Panc1 (cell line): ENCODE data around the gene TMEM62. TPM values are rescaled to one million over a fixed set of nuclear protein-coding genes. Genes with fewer than 3 reads are reported as not detected.
A peak's percentile ranks its signal among the peaks of the same experiment; 100 is the strongest.

ENCODE experiments used
- ATAC-seq: fragments of 200-7000 bp; cut with Tn5 transposase; 2 replicates; pipeline ENCODE4 v1.9.1; 2020; ENCODE audit warnings: mild to moderate bottlenecking, moderate library complexity
- BruUV-seq: library from RNA; stranded (reverse); fragments of 400-500 nt; replicated peaks from 2 replicates; lab custom pipeline; 2021; lab: Mats Ljungman, UMichigan
- CTCF ChIA-PET: fragments of 300-600 bp; sonication (Branson Sonifier 250); formaldehyde crosslinking; loops from one replicate; lab custom pipeline; 2022; ENCODE audit warnings: antibody characterized with exemption; lab: Charles Lee
- POLR2A ChIA-PET: fragments of 300-600 bp; sonication (Branson Sonifier 250); formaldehyde crosslinking; loops from one replicate; lab custom pipeline; 2022; ENCODE audit warnings: antibody characterized with exemption; lab: Charles Lee
- DNase-seq: peaks from one replicate; pipeline ENCODE4 v3.0.0-alpha.2; 2010; ENCODE audit warnings: low read depth, low spot score
- H3K27ac ChIP-seq: 2 replicates; pipeline ENCODE4 v1.5.1; 2011; ENCODE audit warnings: mild to moderate bottlenecking, low read length, inconsistent platforms
- H3K27me3 ChIP-seq: fragments of 200-500 bp; sonication (Bioruptor generic); 2 replicates; pipeline ENCODE4 v1.6.0; 2014; ENCODE audit warnings: low read length, inconsistent platforms; ENCODE audit not compliant: control insufficient read depth, insufficient read depth
- H3K36me3 ChIP-seq: fragments of 200-500 bp; sonication (Bioruptor generic); 2 replicates; pipeline ENCODE4 v1.5.1; 2014; ENCODE audit warnings: inconsistent platforms, mild to moderate bottlenecking, low read length, moderate library complexity; ENCODE audit not compliant: control insufficient read depth, insufficient read depth
- H3K4me1 ChIP-seq: 2 replicates; pipeline ENCODE4 v1.5.1; 2011; ENCODE audit warnings: inconsistent platforms, mild to moderate bottlenecking, low read length, moderate library complexity; ENCODE audit not compliant: control insufficient read depth, insufficient read depth
- H3K4me3 ChIP-seq, 2 experiments: 2 replicates each; pipeline ENCODE4 v1.5.1; 2011 to 2012; ENCODE audit warnings: low read depth in 2 of 2, low read length in 2 of 2, mild to moderate bottlenecking in 2 of 2, inconsistent platforms in 1 of 2, moderate library complexity in 1 of 2
- H3K9me3 ChIP-seq: fragments of 200-500 bp; sonication (Bioruptor generic); 2 replicates; pipeline ENCODE4 v1.5.1; 2014; ENCODE audit warnings: low read depth, mild to moderate bottlenecking, inconsistent platforms, low read length, moderate library complexity; ENCODE audit not compliant: control insufficient read depth, insufficient read depth
- POLR2AphosphoS5 ChIP-seq: IDR thresholded peaks from 2 replicates; pipeline ENCODE4 v1.6.1; 2012; ENCODE audit warnings: mild to moderate bottlenecking, low read depth, low read length, moderate library complexity
- SIN3A ChIP-seq: IDR thresholded peaks from 2 replicates; pipeline ENCODE4 v1.6.1; 2012; ENCODE audit warnings: low read depth, mild to moderate bottlenecking, low read length, moderate library complexity, borderline replicate concordance; ENCODE audit not compliant: insufficient read depth
- TCF7L2 ChIP-seq: IDR thresholded peaks from 2 replicates; pipeline ENCODE4 v1.6.1; 2011; ENCODE audit warnings: mild to moderate bottlenecking, low read depth, low read length, inconsistent platforms
- in situ Hi-C: cut with HindIII; loops from 2 replicates; pipeline ENCODE4 v1.10.0; 2016; ENCODE audit warnings: low sequenced_read_pairs, low pct_unique_long_range_greater_than_20kb
- intact Hi-C: fragments of 100-400 bp; cut with micrococcal nuclease; formaldehyde crosslinking; loops from one replicate; pipeline ENCODE4 v1.10.0; 2022; ENCODE audit not compliant: unreplicated experiment
- total RNA-seq: library from RNA; stranded (reverse); gene quantifications from one replicate; pipeline ENCODE4 v1.2.1, GENCODE V29; 2021; ENCODE audit not compliant: unreplicated experiment
- TF ChIP-seq, protein P1 (sequence below), 2 experiments: IDR thresholded peaks; 2 replicates each; pipeline ENCODE4 v1.6.1; 2011 to 2012; ENCODE audit warnings: low read depth in 2 of 2, control low read depth in 1 of 2, low read length in 1 of 2, mild to moderate bottlenecking in 1 of 2, moderate library complexity in 1 of 2; ENCODE audit not compliant: insufficient read depth in 1 of 2
- TF ChIP-seq, protein P2 (sequence below): fragments of 450-650 bp; IDR thresholded peaks from 2 replicates; pipeline ENCODE4 v1.5.1; 2017; ENCODE audit warnings: mild to moderate bottlenecking

Gene TMEM62
- total RNA-seq, 1 experiment from 2014 or later = 20.4 TPM

DNA sequence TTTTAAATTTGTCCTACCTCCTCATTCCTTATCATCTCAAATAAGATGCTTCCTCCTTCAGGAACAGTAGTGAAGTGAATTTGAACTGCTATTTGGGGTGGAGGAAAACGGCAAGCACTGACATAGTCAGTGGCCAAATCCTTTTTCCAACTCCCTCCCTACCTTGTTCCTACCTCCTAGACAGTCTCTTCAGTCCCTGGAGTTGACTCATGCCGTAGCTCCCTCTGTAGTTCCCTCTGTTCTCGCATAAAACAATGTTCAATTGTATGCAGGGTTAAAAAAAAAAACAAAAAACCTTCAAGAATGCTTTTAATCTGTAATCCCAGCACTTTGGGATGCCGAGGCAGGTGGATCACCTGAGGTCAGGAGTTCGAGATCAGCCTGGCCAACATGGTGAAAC is 29.0 kb upstream of the TMEM62 start:
- DNase-seq (no peak), ATAC-seq (no peak)
- intact Hi-C loops = no loop called here

DNA sequence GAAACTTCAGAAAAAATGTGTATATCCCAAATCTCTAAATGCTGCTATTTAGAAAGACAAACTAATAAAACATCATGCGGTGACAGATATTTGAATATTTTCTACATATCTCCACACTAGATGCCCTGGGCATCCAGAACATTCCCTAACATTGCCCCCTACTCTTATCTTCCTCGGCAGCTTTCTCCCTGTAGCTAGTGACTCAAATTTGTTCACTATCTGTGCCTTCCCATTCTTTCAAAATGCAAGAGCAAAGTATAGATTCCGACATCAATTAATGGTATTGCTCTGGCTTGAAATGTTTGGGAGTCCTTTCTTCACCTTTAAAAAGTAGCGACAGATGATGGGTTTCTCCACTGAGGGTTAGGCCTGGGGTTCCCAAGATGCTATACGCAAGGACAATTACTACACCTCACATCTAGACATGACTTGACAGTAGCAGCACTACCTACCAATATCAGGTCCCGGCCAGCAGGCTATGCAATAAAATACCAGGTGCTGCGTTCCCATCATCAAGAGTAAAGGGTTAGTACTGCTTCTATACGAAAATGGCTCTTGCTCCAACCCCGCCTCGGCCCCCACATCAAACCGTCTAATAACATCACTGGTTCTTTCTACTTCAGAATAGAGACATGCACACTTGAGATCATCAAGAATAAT is 28.2 kb upstream of the TMEM62 start:
- Histone ChIP-seq H3K9me3 (no peaks in the 10 kb centered on the region), H3K4me3 (peak overlapping the region; percentile 85 to 88), H3K27ac (peak overlapping the region; percentile 95), H3K27me3 (no peaks in the 10 kb centered on the region), H3K4me1 (peaks cover 13% of the 10 kb centered on the region), H3K36me3 (no peaks in the 10 kb centered on the region; the same call in 1 of the 2 replicates)
- POLR2A ChIA-PET = no interaction called here
- TF ChIP-seq SIN3A (no peak), TCF7L2 (no peak), POLR2AphosphoS5 (no peak)
- TF ChIP-seq, protein P1, sequence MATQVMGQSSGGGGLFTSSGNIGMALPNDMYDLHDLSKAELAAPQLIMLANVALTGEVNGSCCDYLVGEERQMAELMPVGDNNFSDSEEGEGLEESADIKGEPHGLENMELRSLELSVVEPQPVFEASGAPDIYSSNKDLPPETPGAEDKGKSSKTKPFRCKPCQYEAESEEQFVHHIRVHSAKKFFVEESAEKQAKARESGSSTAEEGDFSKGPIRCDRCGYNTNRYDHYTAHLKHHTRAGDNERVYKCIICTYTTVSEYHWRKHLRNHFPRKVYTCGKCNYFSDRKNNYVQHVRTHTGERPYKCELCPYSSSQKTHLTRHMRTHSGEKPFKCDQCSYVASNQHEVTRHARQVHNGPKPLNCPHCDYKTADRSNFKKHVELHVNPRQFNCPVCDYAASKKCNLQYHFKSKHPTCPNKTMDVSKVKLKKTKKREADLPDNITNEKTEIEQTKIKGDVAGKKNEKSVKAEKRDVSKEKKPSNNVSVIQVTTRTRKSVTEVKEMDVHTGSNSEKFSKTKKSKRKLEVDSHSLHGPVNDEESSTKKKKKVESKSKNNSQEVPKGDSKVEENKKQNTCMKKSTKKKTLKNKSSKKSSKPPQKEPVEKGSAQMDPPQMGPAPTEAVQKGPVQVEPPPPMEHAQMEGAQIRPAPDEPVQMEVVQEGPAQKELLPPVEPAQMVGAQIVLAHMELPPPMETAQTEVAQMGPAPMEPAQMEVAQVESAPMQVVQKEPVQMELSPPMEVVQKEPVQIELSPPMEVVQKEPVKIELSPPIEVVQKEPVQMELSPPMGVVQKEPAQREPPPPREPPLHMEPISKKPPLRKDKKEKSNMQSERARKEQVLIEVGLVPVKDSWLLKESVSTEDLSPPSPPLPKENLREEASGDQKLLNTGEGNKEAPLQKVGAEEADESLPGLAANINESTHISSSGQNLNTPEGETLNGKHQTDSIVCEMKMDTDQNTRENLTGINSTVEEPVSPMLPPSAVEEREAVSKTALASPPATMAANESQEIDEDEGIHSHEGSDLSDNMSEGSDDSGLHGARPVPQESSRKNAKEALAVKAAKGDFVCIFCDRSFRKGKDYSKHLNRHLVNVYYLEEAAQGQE (IDR thresholded peaks at IDR 0.05; ENCODE audit: insufficient read depth in 1 of 2, low read depth in 2 of 2, low read length in 1 of 2) = no peak
- in situ Hi-C loops = no loop called here
- TSS peak; percentile 87 for BruUV-seq
- intact Hi-C loops = no loop called here
- ATAC-seq = peak; percentile 57
- no peak for DNase-seq
- CTCF ChIA-PET = no interaction called here

More for the DNA sequence above, 29.0 kb upstream of the TMEM62 start:
- peak overlapping the region; percentile 85 to 88 for H3K4me3 ChIP-seq
- H3K27me3 ChIP-seq = no peaks in the 10 kb centered on the region
- H3K4me1 ChIP-seq = peaks cover 13% of the 10 kb centered on the region
- no peaks in the 10 kb centered on the region; the same call in 1 of the 2 replicates for H3K36me3 ChIP-seq
- H3K9me3 ChIP-seq = no peaks in the 10 kb centered on the region
- H3K27ac ChIP-seq = peak overlapping the region; percentile 3; the same call in 1 of the 2 replicates
- no peak for TF ChIP-seq SIN3A
- no TSS peak for BruUV-seq
- POLR2A ChIA-PET = no interaction called here
- in situ Hi-C loops = no loop called here
- CTCF ChIA-PET = interaction anchor here (0.6 kb wide), 1 partner anchor 101 kb away, joined by 4 read pairs; no protein-coding TSS in a partner anchor

DNA sequence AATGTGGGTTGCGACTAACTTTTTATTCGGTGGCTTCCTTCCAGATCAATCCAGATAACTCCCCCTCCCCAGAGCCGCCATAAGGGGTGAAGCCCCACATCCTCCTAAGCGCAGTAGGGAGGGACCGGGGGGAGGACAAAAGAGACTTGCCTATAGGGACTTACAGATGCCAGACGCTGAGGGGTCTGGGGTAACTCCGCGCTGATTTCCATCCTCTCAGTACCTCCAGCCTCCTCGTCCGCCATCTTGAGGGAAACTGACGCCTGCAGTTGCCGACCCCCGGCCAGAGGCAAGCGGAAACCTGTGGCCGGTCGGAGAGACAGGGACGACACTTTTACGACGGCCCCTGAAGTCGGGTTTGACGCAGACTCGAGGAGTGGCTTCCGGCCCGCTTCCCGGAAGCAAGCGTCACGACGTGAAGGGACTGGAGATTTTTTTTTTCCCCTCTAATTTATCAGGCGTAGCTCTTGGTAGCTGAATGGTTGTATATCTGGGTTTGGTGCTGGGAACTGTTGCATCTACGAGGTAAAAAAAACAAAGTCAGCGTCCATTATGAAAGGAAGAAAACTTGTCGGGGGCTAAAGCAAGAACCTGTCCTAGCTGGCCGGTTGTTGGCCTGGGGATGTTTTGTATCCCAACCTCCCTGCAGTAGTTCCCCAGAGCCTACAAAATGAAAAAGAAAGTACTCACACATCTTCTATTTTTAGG is 27.5 kb upstream of the TMEM62 start, which contains the start of gene UBR1:
Gene UBR1, minus strand, starts transcription at position 261 of the 708 bp plus-strand sequence. Its CDS starts 16 bp downstream, at position 245.
- ChIA-PET POLR2A (interaction anchor here (1.0 kb wide), 1 partner anchor 42 kb away, joined by 4 read pairs; no protein-coding TSS in a partner anchor), CTCF (interaction anchor here (0.9 kb wide), 1 partner anchor 25 kb away, joined by 10 read pairs; no protein-coding TSS in a partner anchor)
- BruUV-seq = no TSS peak
- in situ Hi-C loops (no loop called here), intact Hi-C loops (no loop called here)
- Histone ChIP-seq H3K9me3 (no peaks in the 10 kb centered on the region), H3K4me3 (peak within 1 kb of the TSS; percentile 85 to 88), H3K4me1 (peaks cover 13% of the 10 kb centered on the region), H3K36me3 (no peaks in the 10 kb centered on the region; the same call in 1 of the 2 replicates), H3K27ac (peak within 1 kb of the TSS; percentile 95), H3K27me3 (no peaks in the 10 kb centered on the region)
- ATAC-seq (peak; percentile 98), DNase-seq (peak; percentile 63)
- TF ChIP-seq, protein P1 (IDR thresholded peaks at IDR 0.05; ENCODE audit: insufficient read depth in 1 of 2, low read depth in 2 of 2, low read length in 1 of 2) = no peak
- TF ChIP-seq, protein P2, sequence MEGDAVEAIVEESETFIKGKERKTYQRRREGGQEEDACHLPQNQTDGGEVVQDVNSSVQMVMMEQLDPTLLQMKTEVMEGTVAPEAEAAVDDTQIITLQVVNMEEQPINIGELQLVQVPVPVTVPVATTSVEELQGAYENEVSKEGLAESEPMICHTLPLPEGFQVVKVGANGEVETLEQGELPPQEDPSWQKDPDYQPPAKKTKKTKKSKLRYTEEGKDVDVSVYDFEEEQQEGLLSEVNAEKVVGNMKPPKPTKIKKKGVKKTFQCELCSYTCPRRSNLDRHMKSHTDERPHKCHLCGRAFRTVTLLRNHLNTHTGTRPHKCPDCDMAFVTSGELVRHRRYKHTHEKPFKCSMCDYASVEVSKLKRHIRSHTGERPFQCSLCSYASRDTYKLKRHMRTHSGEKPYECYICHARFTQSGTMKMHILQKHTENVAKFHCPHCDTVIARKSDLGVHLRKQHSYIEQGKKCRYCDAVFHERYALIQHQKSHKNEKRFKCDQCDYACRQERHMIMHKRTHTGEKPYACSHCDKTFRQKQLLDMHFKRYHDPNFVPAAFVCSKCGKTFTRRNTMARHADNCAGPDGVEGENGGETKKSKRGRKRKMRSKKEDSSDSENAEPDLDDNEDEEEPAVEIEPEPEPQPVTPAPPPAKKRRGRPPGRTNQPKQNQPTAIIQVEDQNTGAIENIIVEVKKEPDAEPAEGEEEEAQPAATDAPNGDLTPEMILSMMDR = no peak
- TF ChIP-seq POLR2AphosphoS5 = peak; percentile 75
- peak; percentile 59; the same call in 1 of the 2 replicates for TF ChIP-seq SIN3A
- TF ChIP-seq TCF7L2 = 0 out of 2 replicates have a peak, but pooled peaks have one; percentile 6
